B cell (primary cell): Measurements from ENCODE around the gene NUDCD3.

Source experiments
- EZH2 ChIP-seq: IDR thresholded peaks from 2 replicates; pipeline ENCODE4 v1.6.1; 2012; ENCODE audit warnings: borderline replicate concordance, low read depth, mild to moderate bottlenecking, moderate library complexity, low read length; ENCODE audit not compliant: insufficient read depth, poor library complexity, severe bottlenecking
- TF ChIP-seq, protein P1 (sequence below): fragments of 200-600 bp; IDR thresholded peaks from one replicate; pipeline ENCODE4 v1.8.0; 2022; ENCODE audit warnings: antibody characterized with exemption, mild to moderate bottlenecking

DNA sequence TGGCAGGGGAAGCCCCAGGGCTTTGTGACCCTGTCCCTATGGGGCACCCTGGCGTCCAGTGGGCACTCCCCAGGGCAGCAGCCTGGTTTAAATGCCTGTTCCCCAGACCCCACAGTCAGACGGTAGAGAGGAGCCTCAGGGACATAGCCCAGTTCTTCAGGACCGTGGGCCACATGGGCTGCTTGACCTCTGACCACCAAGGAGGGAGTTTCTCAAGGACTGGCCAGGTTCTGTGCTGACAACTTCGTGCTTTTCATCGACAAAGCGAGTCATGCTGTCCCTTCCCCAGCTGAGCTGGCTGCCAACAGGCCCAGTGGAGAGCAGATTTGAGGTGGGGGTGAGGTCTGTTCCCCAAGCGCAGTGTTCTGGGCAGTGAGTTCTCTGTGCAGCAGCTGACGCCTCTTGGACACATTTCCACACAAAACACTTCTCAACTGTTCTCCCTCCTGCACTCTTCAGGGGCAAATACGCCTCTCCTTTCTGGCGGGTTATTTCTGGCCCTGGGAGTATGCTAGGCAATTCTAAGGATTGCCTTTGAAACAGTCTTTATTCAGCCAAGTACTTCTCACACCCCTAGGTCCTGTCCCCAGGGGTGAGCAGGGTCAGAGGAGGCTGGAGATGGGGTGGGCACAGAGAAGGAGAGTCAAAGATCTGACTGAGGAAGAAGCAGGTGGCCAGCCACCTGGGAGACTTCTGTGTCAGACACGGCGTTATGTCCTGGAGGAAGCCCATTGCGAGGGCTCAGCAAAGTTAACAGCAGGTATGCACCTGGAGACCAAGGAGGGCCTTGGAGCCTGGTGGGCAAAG lies 107.8 kb downstream of the NUDCD3 start:
- TF ChIP-seq, protein P1, sequence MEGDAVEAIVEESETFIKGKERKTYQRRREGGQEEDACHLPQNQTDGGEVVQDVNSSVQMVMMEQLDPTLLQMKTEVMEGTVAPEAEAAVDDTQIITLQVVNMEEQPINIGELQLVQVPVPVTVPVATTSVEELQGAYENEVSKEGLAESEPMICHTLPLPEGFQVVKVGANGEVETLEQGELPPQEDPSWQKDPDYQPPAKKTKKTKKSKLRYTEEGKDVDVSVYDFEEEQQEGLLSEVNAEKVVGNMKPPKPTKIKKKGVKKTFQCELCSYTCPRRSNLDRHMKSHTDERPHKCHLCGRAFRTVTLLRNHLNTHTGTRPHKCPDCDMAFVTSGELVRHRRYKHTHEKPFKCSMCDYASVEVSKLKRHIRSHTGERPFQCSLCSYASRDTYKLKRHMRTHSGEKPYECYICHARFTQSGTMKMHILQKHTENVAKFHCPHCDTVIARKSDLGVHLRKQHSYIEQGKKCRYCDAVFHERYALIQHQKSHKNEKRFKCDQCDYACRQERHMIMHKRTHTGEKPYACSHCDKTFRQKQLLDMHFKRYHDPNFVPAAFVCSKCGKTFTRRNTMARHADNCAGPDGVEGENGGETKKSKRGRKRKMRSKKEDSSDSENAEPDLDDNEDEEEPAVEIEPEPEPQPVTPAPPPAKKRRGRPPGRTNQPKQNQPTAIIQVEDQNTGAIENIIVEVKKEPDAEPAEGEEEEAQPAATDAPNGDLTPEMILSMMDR: no peak
- TF ChIP-seq EZH2: no peak
